KOPT-K1 (cell line): ENCODE measurements around the gene CCNE1.

Experiments
- H3K27ac ChIP-seq: fragments of 200-600 bp; sonication (generic); 2 replicates; pipeline ENCODE4 v1.5.1; 2016; ENCODE audit warnings: antibody characterized with exemption, mild to moderate bottlenecking, low read depth, low read length; ENCODE audit not compliant: poor library complexity, severe bottlenecking
- H3K36me3 ChIP-seq: fragments of 200-600 bp; sonication (generic); 2 replicates; pipeline ENCODE4 v1.5.1; 2017; ENCODE audit warnings: antibody characterized with exemption, mild to moderate bottlenecking, low read length, moderate library complexity; ENCODE audit not compliant: insufficient read depth
- H3K9me3 ChIP-seq: fragments of 200-600 bp; sonication (generic); 2 replicates; pipeline ENCODE4 v1.5.1; 2017; ENCODE audit warnings: antibody characterized with exemption, low read length, mild to moderate bottlenecking; ENCODE audit not compliant: insufficient read depth, poor library complexity, severe bottlenecking

The CCNE1 gene

GRCh38 chr19:29860492-29860891 lies 48.7 kb downstream of the CCNE1 start:
- H3K9me3 ChIP-seq: no peaks in the 10 kb centered on the region
- no peak overlapping the region for H3K27ac ChIP-seq
- no peaks in the 10 kb centered on the region for H3K36me3 ChIP-seq

- Histone ChIP-seq H3K27ac (no peak overlapping the region), H3K36me3 (no peaks in the 10 kb centered on the region), H3K9me3 (no peaks in the 10 kb centered on the region)
These were observed 49.8 kb downstream of the CCNE1 start for GRCh38 chr19:29861574-29861973.

- no peaks in the 10 kb centered on the region for H3K36me3 ChIP-seq
- H3K27ac ChIP-seq: no peak overlapping the region
- peaks cover 14% of the 10 kb centered on the region for H3K9me3 ChIP-seq
These were observed 54.2 kb downstream of the CCNE1 start for GRCh38 chr19:29866011-29866410.

DNA sequence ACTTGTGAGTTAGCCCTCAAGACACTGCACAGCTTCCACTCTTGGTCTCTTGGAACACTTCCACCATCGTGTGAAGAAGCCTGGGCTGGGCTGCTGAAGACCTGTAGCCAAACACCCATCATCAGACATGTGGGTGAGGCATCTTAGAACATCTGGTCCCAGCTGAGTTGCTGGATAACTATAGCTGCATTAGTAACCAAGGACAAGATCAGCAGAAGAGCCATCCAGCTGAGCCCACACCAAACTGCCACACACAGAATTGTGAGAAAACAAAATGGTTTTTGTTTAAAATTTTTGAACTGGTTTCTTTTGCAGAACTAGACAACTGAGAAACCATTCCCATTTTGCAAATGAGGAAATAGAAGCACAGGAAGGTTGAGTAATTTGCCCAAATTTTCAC lies 56.2 kb downstream of the CCNE1 start:
- H3K27ac ChIP-seq: no peak overlapping the region
- H3K9me3 ChIP-seq: peaks cover 14% of the 10 kb centered on the region
- no peaks in the 10 kb centered on the region for H3K36me3 ChIP-seq

- Histone ChIP-seq H3K36me3 (no peaks in the 10 kb centered on the region), H3K27ac (no peak overlapping the region), H3K9me3 (peaks cover 14% of the 10 kb centered on the region)
These were observed 59.4 kb downstream of the CCNE1 start for GRCh38 chr19:29871143-29871542.

- H3K27ac ChIP-seq: no peak overlapping the region
These were observed 60.5 kb downstream of the CCNE1 start for GRCh38 chr19:29872224-29872731.

DNA sequence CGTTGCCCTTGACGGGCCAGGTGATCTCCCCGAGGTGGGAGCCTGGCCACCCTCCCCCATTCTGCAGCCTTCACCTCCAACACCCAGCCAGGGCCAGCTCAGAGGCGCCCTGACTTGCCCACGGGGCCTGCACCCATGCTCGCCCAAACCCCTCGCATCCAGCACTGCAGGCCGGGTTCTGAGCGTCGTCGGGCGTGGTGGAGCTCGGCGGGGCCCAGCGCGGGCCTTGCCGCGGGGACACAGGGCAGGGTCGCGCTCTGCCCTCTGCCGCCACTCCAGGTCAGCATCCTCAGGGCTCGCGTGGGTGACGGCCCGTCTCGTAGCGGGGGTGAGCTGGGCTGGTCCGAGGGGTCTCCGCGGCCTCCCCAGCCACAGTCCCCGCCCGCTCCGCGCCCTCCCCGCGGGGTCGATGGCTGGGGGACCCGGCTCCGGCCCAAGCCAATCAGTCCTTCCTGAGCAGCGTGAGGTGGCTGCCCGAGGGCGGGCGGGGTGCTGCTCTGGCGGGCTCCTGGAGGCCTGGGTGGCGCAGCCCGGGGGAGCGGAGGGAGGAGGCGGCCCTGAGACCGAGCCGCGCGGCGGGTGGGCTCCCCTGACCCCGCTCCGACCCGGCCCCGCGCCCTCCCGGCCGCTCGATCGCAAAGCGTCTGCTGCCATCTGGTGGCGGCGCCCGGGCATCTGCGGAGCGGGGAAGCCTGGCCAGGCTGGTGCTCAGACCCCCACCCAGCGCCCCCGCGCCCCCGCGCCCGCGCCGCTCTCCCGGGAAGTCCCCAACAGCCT lies 61.4 kb downstream of the CCNE1 start:
- H3K36me3 ChIP-seq: no peaks in the 10 kb centered on the region
- peaks cover 5% of the 10 kb centered on the region for H3K9me3 ChIP-seq
- H3K27ac ChIP-seq: no peak overlapping the region

More at GRCh38 chr19:29872224-29872731, 60.5 kb downstream of the CCNE1 start:
- Histone ChIP-seq H3K36me3 (no peaks in the 10 kb centered on the region), H3K9me3 (peaks cover 13% of the 10 kb centered on the region)
